CD1c-positive myeloid dendritic cell (primary cell): ENCODE data around the gene LRBA.
"Not testable (repeated sequence)": the region's sequence is repeated elsewhere in the genome, so short reads cannot be mapped to it uniquely, and the experiment has no call there.

Source experiments
- DNase-seq: peaks from one replicate; pipeline ENCODE4 v3.0.0-alpha.2; 2016; ENCODE audit errors: extremely low spot score

Gene LRBA

DNA sequence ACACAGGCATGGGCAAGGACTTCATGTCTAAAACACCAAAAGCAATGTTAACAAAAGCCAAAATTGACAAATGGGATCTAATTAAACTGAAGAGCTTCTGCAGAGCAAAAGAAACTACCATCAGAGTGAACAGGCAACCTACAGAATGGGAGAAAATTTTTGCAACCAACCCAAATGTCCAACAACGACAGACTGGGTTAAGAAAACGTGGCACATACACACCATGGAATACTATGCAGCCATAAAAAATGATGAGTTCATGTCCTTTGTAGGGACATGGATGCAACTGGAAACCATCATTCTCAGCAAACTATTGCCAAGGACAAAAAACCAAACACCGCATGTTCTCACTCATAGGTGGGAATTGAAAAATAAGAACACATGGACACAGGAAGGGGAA is 507.4 kb downstream of the LRBA start:
- DNase-seq = not testable (repeated sequence)

DNA sequence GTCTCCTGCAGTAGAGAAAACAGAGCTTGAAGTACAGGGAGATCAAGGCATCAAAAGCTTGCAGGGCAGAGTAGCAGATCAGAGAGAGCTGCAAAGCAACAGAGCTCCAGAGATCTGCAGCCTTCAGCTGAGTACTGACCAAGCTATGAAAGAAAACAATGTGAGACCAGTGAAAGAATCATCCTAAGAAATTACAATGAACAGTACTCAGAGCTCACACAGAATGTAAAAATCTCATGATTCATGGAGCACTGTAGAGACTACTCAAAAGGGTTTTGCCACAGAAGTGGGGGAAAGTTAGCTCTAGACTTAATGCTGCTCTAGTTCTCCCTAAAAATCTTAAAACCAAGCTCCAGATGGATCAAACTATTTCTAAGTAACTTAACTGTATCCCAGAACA is 513.1 kb downstream of the LRBA start:
- DNase-seq = no peak

DNA sequence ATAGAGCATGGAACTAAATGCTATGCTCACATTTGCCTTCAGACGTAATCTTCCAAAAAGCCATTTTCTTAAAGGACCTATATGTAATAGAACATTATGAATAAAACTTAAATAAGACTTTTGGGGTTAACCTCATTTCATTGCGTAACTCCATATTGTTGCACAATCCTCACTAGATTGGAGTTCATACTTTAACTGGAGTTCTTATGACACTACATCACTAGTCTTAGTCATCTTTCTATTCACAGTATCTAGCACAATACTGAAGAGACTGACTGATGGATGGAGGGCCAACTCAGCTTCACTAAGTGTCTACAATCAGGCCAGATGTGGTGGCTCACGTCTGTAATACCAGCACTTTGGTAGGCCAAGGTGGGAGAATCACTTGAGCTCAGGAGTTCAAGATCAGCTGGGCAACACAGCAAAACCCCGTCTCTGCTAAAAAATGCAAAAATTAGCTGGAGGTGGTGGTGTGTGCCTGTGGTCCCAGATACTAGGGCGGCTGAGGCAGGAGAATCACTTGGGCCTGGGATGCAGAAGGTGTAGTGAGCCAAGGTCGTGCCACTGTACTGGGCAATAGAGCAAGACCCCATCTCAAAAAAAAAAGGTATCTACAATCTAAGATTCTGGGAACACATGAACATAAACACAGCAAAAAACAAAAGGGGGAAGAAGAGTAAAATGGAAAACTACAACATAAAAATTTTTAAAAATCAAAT is 513.9 kb downstream of the LRBA start:
- peak; percentile 11 for DNase-seq

DNA sequence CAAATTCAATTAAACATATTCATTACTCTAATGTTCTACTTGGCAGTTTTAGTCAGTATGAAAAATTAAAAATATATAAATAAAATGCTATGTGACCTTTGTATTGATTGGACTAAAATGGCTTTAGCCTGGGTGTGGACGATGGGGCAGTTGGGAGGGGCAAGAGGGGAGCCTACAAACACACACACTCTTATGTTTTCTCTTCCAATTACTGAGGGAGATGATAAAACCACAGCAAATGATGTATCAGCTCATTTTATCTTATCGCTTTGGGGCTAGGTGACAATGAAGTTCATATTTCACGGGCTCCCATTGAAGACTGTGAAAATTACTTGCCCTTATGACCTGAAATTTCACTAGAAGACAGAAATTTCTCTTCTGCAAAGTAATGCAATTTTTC is 517.5 kb downstream of the LRBA start:
- DNase-seq = no peak

DNA sequence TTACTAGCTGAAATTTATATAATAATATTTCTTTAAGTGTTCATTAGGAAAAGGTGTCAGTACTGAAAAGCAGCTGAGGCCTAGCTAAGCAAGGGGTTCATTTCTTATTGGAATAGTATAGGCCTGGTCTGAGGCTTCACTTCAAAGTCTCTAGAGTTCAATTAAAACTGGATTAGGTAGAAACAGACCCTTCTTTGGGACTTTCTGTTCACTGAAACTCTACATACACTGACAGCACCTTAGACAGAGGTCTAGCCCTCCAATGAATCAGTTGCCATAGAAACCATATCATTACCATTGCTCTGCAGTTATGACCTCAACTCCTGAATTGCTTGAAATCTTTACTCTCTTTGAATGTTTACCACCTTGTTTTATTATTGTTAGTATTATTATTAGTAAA is 519.5 kb downstream of the LRBA start:
- no peak for DNase-seq

DNA sequence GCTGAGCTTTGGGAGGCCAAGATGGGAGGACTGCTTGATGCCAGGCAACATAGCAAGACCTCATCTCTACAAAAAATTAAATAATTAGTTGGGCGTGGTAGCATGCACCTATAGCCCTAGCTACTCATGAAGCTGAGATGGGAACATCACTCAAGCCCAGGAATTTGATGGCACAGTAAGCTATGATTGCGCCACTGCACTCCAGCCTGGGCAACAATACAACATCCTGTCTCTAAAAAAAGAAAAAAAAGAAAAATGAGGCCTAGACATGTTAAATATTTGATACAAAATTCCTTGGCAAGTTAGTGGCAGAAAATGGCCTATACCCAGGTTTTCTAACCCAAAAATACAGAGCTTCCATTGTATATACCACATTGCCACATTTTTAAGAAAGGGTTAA is 521.2 kb downstream of the LRBA start:
- no peak for DNase-seq

DNA sequence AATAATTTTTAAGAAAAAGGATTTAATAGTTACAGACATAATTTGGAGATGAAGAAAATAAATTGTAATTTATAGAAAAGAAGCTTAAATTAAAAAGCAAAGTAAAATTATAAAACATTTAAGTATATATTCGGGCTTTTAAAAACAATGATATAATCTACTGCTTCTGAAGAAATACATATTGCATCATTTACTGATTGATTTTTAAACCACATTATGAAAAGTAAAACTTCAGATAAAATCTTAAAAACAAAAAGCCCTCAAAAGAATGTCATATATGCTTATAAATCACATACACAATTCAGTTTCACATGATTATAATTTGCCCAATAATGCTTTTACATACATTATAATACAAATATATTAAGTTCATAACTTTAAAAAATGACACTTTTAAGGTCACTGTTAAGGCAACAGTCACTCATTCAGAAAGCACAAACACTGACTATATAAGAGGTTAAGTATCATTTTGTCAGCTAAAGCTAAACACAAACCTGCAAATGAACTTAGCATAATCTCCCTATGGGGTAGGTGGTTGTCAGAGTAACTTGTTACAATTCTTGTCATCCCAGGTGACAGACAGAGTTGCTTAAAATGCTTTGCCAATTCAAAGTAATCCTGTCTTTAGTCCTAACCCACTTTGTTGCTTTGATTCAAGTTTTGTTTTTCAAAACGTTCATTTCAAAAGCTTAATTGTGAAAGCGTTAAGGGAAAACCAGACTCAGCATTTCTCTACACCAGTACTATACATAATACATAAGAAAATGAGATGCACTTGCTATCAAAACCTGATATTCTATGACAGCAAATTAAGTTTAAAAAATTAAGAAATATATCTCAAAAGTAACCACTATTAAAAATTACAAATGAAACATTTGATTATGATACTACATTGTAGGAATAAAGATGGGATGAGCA is 523.7 kb downstream of the LRBA start:
- no peak for DNase-seq

DNA sequence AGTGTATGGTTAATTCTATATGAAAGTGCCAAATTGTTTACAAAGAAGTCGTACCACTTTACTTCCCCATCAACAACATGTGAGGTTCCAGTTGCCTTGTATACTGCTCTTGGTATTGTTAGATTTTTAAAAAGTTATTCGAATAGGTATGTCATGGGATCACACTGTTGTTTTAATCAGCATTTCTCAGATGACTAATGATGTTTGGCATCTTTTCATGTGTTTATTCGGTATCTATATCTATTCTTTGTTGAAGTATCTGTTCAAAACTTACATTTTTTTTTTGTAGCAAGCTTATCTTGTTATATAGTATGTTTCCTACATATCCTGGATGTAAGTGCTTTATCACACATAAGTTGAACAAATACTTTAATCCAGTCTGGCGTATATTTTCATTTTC is 532.5 kb downstream of the LRBA start:
- DNase-seq = no peak

DNA sequence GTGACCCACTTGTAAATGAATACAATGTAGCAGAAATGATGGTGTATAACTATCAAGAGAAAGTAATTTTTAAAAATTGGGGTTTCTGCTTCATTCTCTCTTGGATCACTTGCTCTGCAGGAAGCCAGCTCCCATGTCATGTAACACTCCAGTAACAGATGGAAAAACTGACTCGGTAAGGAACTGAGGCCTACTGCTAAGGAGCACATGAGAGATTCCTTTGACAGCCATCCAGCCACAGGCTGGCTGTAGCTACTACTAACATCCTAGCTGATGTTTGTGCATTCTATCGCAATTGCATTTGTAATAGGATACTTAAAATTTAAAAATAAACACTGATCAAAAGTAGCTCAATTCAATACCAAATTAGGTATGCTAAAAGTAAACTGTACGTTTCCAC is 535.4 kb downstream of the LRBA start:
- DNase-seq = no peak

DNA sequence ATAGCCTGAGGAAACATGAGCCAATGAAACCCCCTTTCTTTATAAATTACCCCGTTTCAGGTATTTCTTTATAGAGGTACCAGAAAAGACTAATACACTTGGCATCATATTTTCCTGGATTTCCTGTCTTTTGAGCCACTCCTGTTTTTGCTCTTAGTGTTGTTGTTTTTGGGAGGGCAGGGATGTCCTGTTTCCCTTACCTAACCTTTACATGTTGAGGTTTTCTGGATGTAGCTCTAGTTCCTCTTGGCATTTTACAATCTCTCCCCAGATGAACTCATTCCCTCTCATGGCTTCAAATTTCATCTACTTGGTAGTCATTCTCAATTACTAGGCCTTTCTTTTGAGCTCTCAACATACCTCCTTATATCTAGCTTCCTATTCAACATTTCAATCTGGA is 537.2 kb downstream of the LRBA start:
- DNase-seq = no peak

DNA sequence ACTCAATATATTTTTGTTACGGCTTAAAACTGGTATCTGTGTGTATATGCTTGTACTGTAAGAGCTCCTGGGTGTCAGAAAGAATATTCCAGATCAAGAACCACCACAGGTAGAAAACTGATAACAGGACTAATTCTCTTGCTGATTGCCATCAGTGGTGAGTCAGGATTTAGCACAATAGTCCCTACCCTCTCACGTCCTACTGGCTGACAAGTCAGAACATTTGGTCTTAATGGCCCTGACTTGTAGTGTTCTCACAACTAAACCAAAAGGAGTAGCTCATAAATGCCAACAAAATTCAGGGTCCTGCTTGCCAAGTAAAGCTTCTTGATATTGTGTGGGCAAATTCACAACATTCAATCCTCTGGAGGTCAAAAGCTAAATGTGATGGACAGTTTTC is 538.3 kb downstream of the LRBA start:
- DNase-seq = no peak

DNA sequence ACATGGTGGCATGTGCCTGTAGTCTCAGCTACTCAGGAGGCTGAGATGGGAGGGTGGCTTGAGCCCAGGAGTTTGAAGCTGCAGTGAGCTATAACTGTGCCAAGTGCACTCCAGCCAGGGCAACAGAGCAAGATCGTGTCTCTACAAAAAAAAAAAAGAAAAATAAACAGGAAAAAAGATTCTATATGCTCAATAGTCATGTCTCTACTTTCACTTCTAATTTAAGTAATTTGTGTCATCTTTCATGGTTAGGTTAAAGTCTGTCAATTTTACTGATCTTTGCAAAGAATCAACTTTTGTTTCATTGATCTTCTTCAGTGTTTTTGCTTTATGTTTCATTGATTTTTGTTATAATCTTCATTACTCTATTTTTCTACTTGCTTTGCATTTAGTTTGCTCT is 539.3 kb downstream of the LRBA start:
- DNase-seq = no peak

DNA sequence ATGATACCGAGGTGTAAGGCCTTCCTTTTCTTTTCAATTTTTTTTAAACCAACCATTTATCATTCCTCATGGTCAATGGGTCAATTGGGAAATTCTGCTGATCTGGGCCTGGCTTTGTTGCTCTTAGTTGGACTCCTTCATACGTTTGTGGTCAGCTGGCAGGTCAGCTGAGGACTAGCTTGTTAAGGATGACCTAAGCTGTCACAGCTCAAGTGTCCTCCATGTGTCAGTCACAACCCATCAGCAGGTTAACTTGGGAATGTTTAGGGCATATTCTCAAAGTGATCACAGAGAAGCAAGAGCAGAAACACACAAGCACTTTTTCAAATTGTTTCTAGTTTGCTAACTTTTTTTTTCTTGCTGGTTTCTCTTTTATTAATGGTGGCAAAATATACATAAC is 550.6 kb downstream of the LRBA start:
- no peak for DNase-seq

DNA sequence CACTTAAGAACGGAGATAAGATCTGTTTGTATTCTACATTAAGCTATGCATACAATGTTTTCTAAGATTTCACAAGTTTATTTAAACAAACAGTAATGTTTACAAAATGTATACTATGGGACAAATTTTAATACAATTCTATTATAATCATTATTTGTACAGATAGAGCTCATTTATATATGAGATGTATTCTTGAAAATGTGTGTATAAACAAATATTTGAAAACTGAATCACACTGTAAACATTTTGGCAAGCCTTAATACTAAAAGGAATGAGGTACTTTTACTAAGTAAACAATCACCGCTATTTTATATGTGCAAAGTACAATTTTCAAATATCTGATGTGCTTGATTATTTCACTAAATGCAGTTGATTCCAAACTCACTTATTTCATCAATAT is 552.3 kb downstream of the LRBA start:
- no peak for DNase-seq

DNA sequence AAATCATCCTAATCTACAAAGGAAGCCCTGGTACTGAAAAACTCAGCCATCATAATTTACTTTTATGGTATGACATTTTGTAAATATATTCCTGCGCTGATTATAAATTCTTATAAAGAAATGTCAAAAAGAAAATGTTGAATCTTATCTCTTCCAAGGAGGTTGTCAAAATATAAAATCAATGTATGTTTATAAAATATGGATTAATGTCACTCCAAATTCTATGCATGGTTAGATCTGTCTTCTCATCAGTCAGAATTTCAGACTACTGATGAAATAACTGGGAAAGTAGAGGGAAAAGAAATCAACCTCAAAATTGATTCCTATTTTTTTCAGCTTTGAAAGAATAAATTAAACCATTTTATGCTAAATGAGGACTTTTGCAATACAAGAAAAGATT is 553.1 kb downstream of the LRBA start:
- no peak for DNase-seq

DNA sequence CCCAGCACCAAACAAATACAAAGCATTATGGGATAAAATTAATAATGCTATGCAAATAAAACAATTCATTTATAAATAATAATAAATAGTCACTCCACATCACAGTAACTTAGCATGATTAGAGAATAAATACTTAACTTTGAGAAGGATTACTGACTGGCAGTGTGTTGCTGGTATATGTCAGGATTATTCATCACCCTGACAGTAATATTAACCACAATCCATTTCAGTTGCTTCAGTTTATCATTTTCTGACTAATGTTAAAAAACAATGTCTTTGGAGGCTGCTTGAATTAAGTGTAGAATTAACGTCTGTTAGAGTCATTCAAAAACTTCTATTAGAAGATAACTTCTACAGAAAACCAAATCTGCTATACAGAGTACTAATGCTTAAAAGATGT is 557.3 kb downstream of the LRBA start:
- no peak for DNase-seq

DNA sequence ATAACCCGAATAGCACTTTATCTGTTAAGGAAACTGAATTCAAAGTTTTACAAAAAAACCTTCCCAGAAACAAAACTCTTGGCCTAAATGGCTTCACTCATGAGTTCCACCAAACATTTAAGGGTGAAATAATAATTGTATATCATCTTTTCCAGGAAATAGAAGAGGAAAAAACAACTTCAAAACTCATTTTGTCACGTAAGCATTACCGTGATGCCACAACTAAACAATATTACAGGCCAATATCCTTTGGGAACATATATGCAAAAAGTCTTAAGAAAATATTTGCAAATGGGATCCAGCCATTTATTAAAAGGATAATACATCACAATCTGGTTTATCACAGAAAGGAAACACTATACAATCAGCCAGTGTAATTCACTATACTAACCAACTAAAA is 563.2 kb downstream of the LRBA start:
- DNase-seq = no peak

DNA sequence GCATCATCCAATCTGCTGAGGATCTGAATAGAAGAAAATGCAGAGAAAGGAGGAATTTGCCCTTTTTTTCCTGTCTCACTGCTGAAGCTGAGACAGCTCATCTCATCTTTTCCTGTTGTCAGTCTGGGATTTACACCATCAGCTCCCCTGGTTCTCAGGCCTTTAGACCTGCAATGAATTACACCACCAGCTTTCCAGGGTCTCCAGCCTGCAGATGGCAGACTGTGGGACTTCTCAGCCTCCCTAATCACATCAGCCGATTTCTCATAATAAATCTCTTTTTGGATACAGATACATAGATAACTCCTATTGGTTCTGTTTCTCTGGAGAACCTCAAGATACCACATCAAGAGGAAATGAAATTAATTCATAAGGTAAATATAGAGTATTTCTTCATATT is 567.7 kb downstream of the LRBA start:
- DNase-seq = no peak

DNA sequence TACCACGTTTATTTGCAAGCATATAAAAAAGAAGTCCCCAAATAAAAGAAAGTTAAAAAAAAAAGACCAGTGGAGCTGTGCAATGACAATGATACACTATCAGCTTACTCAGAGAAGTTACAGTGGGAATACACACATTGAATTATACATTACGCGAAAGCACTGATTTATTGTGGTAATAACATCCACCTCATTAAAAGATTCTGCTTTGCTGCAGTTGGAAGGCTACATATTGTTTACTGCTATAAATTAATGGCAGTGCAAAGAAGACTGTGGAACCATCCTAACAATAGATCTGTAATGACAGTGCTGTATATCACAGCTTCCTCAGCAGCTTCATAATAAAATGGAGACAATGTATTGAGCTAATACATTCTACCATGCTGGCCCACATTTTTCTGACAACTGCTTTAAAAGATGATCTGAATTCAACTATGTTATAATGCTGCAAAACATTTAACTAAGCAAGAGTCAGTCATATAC is 575.6 kb downstream of the LRBA start:
- no peak for DNase-seq

DNA sequence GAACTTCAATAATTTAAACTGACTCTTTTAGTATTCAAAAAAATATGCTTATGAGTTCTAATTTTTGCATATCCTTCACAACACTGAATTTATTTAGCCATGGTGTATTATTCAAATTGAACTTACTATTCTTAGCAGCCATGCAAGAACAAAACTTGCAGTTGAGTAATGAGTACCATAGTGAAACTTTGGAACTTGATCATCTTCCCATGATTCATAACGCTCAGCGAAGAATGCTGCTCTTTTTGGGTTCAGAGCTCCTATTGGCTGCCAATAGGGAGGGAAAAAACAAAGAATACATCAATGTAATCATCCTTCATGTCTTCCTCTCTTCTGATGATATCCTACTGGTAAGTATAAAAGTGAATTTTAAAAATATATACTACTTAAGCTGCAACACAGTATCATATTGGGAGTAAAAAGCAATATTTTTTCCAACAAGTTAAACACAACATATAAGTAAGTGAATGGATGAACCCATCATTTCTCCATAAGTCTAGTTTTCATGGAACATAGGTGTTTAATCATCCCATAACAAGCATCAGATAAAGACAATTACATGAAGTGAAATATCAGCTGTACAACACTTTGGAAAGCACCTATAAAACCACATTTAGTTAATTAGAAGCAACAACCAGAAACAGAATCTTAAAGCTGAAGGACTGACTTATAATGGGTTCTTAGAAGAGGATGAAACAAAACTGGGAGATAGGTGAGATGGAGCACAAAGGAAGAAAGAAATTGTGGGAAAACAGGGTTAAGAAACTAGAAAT is 578.3 kb downstream of the LRBA start:
- DNase-seq = no peak

DNA sequence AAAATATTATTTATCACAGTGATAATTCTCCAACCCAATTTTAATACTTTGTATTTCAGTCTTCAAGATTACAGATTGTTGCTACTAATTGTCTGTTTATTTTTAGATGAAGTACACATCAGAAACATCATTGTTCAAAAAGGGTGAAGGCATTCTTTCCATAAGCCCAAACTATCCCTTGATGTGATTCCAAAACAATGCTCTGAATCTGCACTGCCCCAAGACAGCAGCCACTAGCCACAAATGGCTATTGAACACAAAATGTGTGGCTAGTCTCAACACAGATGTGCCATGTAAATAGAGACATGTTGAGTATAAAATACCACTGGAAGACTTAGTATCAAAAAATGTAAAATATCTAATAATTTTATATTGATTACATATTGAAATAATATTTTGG is 583.9 kb downstream of the LRBA start:
- no peak for DNase-seq

DNA sequence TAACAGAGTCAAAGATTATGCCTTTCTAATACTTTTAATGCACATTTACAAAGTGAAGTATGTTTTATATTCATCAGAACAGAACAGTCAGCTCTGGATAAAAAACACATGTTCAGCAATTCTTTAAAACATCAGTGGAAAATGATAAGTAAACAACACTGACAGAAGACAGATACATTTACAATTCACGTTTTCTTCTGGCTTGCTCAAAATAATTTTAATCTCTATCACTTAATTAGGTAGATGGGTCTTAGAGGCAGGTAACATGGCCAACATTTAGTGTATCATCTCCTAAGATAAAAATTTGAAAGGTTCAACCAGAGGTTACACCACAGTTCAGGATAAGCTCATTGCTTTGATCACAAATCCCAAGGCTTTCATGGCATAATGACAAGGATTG is 589.9 kb downstream of the LRBA start:
- DNase-seq = no peak
